OCI-LY1 (cell line): Measurements from ENCODE around the gene RAPGEF6.

Experiments
- H2AFZ ChIP-seq: fragments of 200-600 bp; sonication (generic), shearing (Covaris generic); 2 replicates; pipeline ENCODE4 v1.6.0; 2014; ENCODE audit warnings: antibody characterized with exemption, mild to moderate bottlenecking, low read length
- H3F3A ChIP-seq: fragments of 200-600 bp; sonication (generic), shearing (Covaris generic); 2 replicates; pipeline ENCODE4 v1.6.0; 2014; ENCODE audit warnings: mild to moderate bottlenecking, antibody characterized with exemption, low read length, moderate library complexity; ENCODE audit not compliant: insufficient read depth
- H3K27ac ChIP-seq: fragments of 200-600 bp; sonication (generic); 2 replicates; pipeline ENCODE4 v1.5.1; 2014; ENCODE audit warnings: low read length, mixed run types, mild to moderate bottlenecking, low read depth; ENCODE audit not compliant: poor library complexity, severe bottlenecking
- H3K27me3 ChIP-seq: fragments of 200-600 bp; sonication (generic); 2 replicates; pipeline ENCODE4 v1.6.0; 2014; ENCODE audit warnings: antibody characterized with exemption, mild to moderate bottlenecking, low read length, moderate library complexity; ENCODE audit not compliant: insufficient read depth
- H3K36me3 ChIP-seq: fragments of 200-600 bp; sonication (generic); 2 replicates; pipeline ENCODE4 v1.6.1; 2014; ENCODE audit warnings: mild to moderate bottlenecking, antibody characterized with exemption, low read length, moderate library complexity, mixed read lengths; ENCODE audit not compliant: insufficient read depth
- H3K4me1 ChIP-seq: fragments of 200-600 bp; sonication (generic); 2 replicates; pipeline ENCODE4 v1.5.1; 2014; ENCODE audit warnings: mild to moderate bottlenecking, low read length, moderate library complexity; ENCODE audit not compliant: insufficient read depth, severe bottlenecking
- H3K4me2 ChIP-seq: fragments of 200-600 bp; sonication (generic), shearing (Covaris generic); 2 replicates; pipeline ENCODE4 v1.6.1; 2014; ENCODE audit warnings: low read length
- H3K4me3 ChIP-seq: fragments of 200-600 bp; sonication (generic); 2 replicates; pipeline ENCODE4 v1.5.1; 2014; ENCODE audit warnings: low read length, low read depth, mild to moderate bottlenecking, mixed read lengths; ENCODE audit not compliant: poor library complexity, severe bottlenecking
- H3K79me2 ChIP-seq: fragments of 200-600 bp; shearing (Covaris generic); 2 replicates; pipeline ENCODE4 v1.6.1; 2016; ENCODE audit warnings: mixed run types, low read length, mixed read lengths; ENCODE audit not compliant: insufficient read depth
- H3K9ac ChIP-seq: fragments of 200-600 bp; sonication (generic), shearing (Covaris generic); 2 replicates; pipeline ENCODE4 v1.6.1; 2014; ENCODE audit warnings: mild to moderate bottlenecking, low read length, mixed read lengths
- H3K9me2 ChIP-seq: fragments of 200-600 bp; sonication (generic), shearing (Covaris generic); 2 replicates; pipeline ENCODE4 v1.6.1; 2014; ENCODE audit warnings: low read depth, mild to moderate bottlenecking, low read length, mixed read lengths
- H3K9me3 ChIP-seq: fragments of 200-600 bp; shearing (Covaris generic); 2 replicates; pipeline ENCODE4 v1.6.1; 2014; ENCODE audit warnings: low read length, mixed read lengths
- H4K20me1 ChIP-seq: fragments of 200-600 bp; sonication (generic), shearing (Covaris generic); 2 replicates; pipeline ENCODE4 v1.6.0; 2016; ENCODE audit warnings: mild to moderate bottlenecking, low read length; ENCODE audit not compliant: insufficient read depth
- CTCF ChIP-seq: fragments of 200-600 bp; sonication (generic), shearing (Covaris generic); IDR thresholded peaks from 2 replicates; pipeline ENCODE4 v1.5.1; 2017; ENCODE audit warnings: mild to moderate bottlenecking, antibody characterized with exemption, low read length, moderate library complexity, mixed read lengths
- EZH2 ChIP-seq: fragments of 200-600 bp; sonication (generic), shearing (Covaris generic); IDR thresholded peaks from 2 replicates; pipeline ENCODE4 v1.8.0; 2017; ENCODE audit warnings: borderline replicate concordance, mixed run types, mild to moderate bottlenecking, antibody characterized with exemption, low read length, moderate library complexity, mixed read lengths

The RAPGEF6 gene

GRCh38 chr5:131386124-131386523 lies 248.9 kb downstream of the RAPGEF6 start:
- Histone ChIP-seq H3K4me2 (no peak overlapping the region), H3F3A (peaks cover 6% of the 10 kb centered on the region; the same call in 1 of the 2 replicates), H3K9me3 (no peaks in the 10 kb centered on the region), H3K79me2 (peaks cover 11% of the 10 kb centered on the region), H2AFZ (no peak overlapping the region), H3K4me3 (no peak overlapping the region), H3K9me2 (no peaks in the 10 kb centered on the region), H4K20me1 (no peaks in the 10 kb centered on the region), H3K27ac (no peak overlapping the region), H3K4me1 (peaks cover 30% of the 10 kb centered on the region), H3K27me3 (no peaks in the 10 kb centered on the region), H3K9ac (no peak overlapping the region), H3K36me3 (peaks cover 56% of the 10 kb centered on the region)
- TF ChIP-seq EZH2: no peak
- TF ChIP-seq CTCF: no peak

GRCh38 chr5:131384616-131385214 lies 250.3 kb downstream of the RAPGEF6 start:
- no peak for TF ChIP-seq EZH2
- no peak for TF ChIP-seq CTCF
- H3K9me3 ChIP-seq: no peaks in the 10 kb centered on the region
- H3K27ac ChIP-seq: no peak overlapping the region
- no peak overlapping the region for H2AFZ ChIP-seq
- peaks cover 44% of the 10 kb centered on the region for H3K36me3 ChIP-seq
- H3K9ac ChIP-seq: no peak overlapping the region
- no peaks in the 10 kb centered on the region for H3K9me2 ChIP-seq
- H3K27me3 ChIP-seq: no peaks in the 10 kb centered on the region
- H3K4me3 ChIP-seq: no peak overlapping the region
- H3F3A ChIP-seq: peaks cover 11% of the 10 kb centered on the region; the same call in 1 of the 2 replicates
- peaks cover 44% of the 10 kb centered on the region for H3K4me1 ChIP-seq
- H3K4me2 ChIP-seq: no peak overlapping the region
- no peaks in the 10 kb centered on the region for H4K20me1 ChIP-seq
- H3K79me2 ChIP-seq: peaks cover 11% of the 10 kb centered on the region

DNA sequence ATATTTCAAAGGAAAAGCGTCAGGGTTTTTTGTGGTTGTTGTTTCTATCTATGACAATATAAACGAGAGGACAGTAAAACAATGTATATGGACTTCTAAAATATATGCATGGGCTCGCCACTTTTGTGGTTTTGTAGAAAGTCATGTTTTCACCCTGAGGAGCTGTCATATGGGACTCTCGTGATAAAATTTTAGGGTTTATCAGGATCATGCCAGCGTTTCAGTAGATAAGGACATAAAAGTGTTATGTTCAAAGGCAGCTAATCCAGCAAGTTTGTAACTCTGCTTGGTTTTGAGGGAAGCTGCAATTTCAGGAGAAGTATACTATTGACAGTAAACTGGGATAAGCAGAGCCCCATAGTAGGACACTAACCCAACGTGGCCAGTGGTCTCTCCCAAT lies 250.9 kb downstream of the RAPGEF6 start:
- Histone ChIP-seq H3K27me3 (no peaks in the 10 kb centered on the region), H3K4me3 (no peak overlapping the region), H3K79me2 (peaks cover 11% of the 10 kb centered on the region), H3K4me2 (no peak overlapping the region), H3K4me1 (peaks cover 50% of the 10 kb centered on the region), H3K27ac (no peak overlapping the region), H3F3A (peaks cover 15% of the 10 kb centered on the region), H4K20me1 (no peaks in the 10 kb centered on the region), H3K9me2 (no peaks in the 10 kb centered on the region), H2AFZ (no peak overlapping the region), H3K9me3 (no peaks in the 10 kb centered on the region), H3K9ac (no peak overlapping the region), H3K36me3 (peaks cover 38% of the 10 kb centered on the region)
- TF ChIP-seq EZH2 (no peak), CTCF (no peak)
